ENCODE measurements around the gene RBM28.

RBM28 gene

DNA sequence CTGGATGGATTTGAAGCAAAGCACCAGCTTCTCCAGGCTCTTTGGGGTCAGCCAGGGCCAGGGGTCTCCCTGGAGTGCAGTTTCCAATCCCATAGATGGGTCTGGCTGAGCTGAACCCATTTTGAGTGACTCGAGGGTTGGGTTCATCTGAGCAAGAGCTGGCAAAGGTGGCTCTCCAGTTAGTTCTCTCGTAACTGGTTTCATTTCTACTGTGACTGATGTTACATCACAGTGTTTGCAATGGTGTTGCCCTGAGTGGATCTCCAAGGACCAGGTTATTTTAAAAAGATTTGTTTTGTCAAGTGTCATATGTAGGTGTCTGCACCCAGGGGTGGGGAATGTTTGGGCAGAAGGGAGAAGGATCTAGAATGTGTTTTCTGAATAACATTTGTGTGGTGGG lies 88.4 kb downstream of the RBM28 start:
- no peak for DNase-seq

DNA sequence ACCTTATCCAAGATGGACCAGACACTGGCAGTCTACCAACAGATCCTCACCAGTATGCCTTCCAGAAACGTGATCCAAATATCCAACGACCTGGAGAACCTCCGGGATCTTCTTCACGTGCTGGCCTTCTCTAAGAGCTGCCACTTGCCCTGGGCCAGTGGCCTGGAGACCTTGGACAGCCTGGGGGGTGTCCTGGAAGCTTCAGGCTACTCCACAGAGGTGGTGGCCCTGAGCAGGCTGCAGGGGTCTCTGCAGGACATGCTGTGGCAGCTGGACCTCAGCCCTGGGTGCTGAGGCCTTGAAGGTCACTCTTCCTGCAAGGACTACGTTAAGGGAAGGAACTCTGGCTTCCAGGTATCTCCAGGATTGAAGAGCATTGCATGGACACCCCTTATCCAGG lies 89.2 kb downstream of the RBM28 start:
- no peak for DNase-seq

DNA sequence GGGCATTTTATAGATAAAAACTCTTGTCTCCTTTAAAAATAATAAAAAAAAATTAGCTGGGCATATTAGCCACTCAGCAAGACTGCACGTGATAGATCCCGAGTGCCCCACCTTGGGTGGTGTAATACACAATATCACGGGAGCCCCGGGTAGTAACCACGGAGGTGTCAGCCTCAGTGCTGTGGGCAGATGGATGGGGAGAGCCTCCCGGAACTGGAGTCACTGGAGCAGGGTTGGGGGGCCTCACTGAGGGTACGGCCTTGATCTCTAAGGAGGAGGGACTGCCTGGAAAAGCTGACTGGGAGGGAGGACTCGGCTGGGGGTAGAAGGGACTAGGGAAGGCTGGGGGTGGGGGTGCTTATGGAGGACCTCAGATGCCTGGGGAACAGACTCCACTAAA lies 90.0 kb downstream of the RBM28 start:
- no peak for DNase-seq

DNA sequence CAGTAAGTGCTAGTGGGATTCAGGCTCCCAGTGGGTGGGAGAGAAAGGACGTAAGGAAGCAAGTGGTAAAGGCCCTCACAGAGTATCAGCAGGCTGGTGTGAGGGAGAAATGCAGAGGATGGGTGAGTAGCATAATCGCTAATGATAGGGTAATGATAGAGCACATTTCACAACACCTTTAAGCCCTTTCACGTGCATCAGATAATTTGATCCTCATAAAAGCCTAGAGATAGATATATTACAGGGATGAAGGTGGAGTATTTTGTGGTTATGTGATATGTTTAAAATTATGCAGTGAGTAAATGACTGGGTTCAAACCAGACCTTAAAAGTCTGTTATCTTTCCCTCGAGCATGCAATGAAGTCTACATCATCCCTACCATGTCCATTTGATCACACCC lies 92.4 kb downstream of the RBM28 start:
- DNase-seq: no peak
